Astrocyte of the spinal cord (primary cell): Measurements from ENCODE around the gene MAGI1.

Source experiments
- DNase-seq: peaks from one replicate; pipeline ENCODE4 v3.0.0; 2011; ENCODE audit warnings: low read depth, low spot score
- H3K4me3 ChIP-seq: 2 replicates; pipeline ENCODE4 v1.5.1; 2011; ENCODE audit warnings: low read depth, mild to moderate bottlenecking, low read length, moderate library complexity
- CTCF ChIP-seq: IDR thresholded peaks from 2 replicates; pipeline ENCODE4 v1.5.1; 2012; ENCODE audit warnings: low read depth, mild to moderate bottlenecking, low read length, inconsistent platforms
- in situ Hi-C: cut with HindIII; loops from 2 replicates; pipeline ENCODE4 v1.10.0; 2017; ENCODE audit warnings: low sequenced_read_pairs

The MAGI1 gene

GRCh38 chr3:65500398-65501306, 538.1 kb downstream of the MAGI1 start:
- in situ Hi-C loops = no loop called here
- TF ChIP-seq CTCF = no peak
- DNase-seq = no peak
- no peak overlapping the region for H3K4me3 ChIP-seq

- no peak for TF ChIP-seq CTCF
- DNase-seq = no peak
- in situ Hi-C loops = no loop called here
- no peak overlapping the region for H3K4me3 ChIP-seq
Observed at GRCh38 chr3:65497846-65498245, 540.9 kb downstream of the MAGI1 start.

GRCh38 chr3:65497236-65497635, 541.5 kb downstream of the MAGI1 start:
- H3K4me3 ChIP-seq = no peak overlapping the region
- in situ Hi-C loops = no loop called here
- DNase-seq = no peak
- no peak for TF ChIP-seq CTCF

- TF ChIP-seq CTCF = no peak
- DNase-seq = no peak
- H3K4me3 ChIP-seq = no peak overlapping the region
- in situ Hi-C loops = no loop called here
Observed at GRCh38 chr3:65493938-65494337, 544.8 kb downstream of the MAGI1 start.

GRCh38 chr3:65493371-65493882, 545.3 kb downstream of the MAGI1 start:
- no peak for DNase-seq
- H3K4me3 ChIP-seq = no peak overlapping the region
- in situ Hi-C loops = no loop called here
- no peak for TF ChIP-seq CTCF

GRCh38 chr3:65492249-65492648, 546.5 kb downstream of the MAGI1 start:
- no peak for DNase-seq
- no peak for TF ChIP-seq CTCF
- in situ Hi-C loops = no loop called here
- H3K4me3 ChIP-seq = no peak overlapping the region
